ENCODE results near the gene MAGEA4. TPM values are rescaled to one million over a fixed set of nuclear protein-coding genes. Genes with fewer than 3 reads are reported as not detected.

MAGEA4 gene
- total and polyA plus RNA-seq, 10 of the 15 experiments (the other 5 are each of a cell fraction or from before 2014, with no cell fraction given): not detected

GRCh38 chrX:151880895-151881294, 31.8 kb upstream of the MAGEA4 start (continued):
- TF ChIP-seq, protein P1, sequence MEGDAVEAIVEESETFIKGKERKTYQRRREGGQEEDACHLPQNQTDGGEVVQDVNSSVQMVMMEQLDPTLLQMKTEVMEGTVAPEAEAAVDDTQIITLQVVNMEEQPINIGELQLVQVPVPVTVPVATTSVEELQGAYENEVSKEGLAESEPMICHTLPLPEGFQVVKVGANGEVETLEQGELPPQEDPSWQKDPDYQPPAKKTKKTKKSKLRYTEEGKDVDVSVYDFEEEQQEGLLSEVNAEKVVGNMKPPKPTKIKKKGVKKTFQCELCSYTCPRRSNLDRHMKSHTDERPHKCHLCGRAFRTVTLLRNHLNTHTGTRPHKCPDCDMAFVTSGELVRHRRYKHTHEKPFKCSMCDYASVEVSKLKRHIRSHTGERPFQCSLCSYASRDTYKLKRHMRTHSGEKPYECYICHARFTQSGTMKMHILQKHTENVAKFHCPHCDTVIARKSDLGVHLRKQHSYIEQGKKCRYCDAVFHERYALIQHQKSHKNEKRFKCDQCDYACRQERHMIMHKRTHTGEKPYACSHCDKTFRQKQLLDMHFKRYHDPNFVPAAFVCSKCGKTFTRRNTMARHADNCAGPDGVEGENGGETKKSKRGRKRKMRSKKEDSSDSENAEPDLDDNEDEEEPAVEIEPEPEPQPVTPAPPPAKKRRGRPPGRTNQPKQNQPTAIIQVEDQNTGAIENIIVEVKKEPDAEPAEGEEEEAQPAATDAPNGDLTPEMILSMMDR (IDR thresholded peaks at IDR 0.05 in 2 of 3, conservative IDR thresholded peaks at IDR 0.05 in 1 of 3; ENCODE audit: control insufficient read depth in 2 of 3, extremely low read depth in 1 of 3, insufficient read depth in 1 of 3, low read depth in 3 of 3, low read length in 3 of 3): no peak
- TF ChIP-seq BCL3 (IDR thresholded peaks at IDR 0.05; ENCODE audit: borderline replicate concordance, insufficient read depth, low read depth, low read length, poor library complexity, severe bottlenecking): no peak

GRCh38 chrX:151889421-151889820, 23.3 kb upstream of the MAGEA4 start:
- ATAC-seq (no peak), DNase-seq (ENCODE audit: low read depth, low spot score) (no peak), FAIRE-seq (no peak)
- no TSS peak for BruUV-seq (replicated peaks)
- Histone ChIP-seq H3K4me3 (no peak overlapping the region), H3K27me3 (replicated peaks in 1 of 2; ENCODE audit: control insufficient read depth in 2 of 2, insufficient read depth in 2 of 2, low read length in 1 of 2) (no peaks in the 10 kb centered on the region), H3K9me3 (replicated peaks; ENCODE audit: control insufficient read depth, insufficient read depth, low read length) (no peaks in the 10 kb centered on the region; the same call in 2 of the 3 replicates), H3K9ac (ENCODE audit: control insufficient read depth, insufficient read depth, low read length) (no peak overlapping the region), H4K20me1 (ENCODE audit: control insufficient read depth, insufficient read depth) (no peaks in the 10 kb centered on the region), H3K4me1 (ENCODE audit: control insufficient read depth, insufficient read depth, low read length) (no peaks in the 10 kb centered on the region), H3K27ac (ENCODE audit: control insufficient read depth, insufficient read depth) (no peak overlapping the region), H3K79me2 (ENCODE audit: control insufficient read depth, insufficient read depth, low read length) (no peaks in the 10 kb centered on the region), H2AFZ (ENCODE audit: control insufficient read depth, low read depth, low read length) (no peak overlapping the region), H3K4me2 (ENCODE audit: control insufficient read depth, insufficient read depth) (no peak overlapping the region), H3K36me3 (ENCODE audit: control insufficient read depth in 2 of 2, insufficient read depth in 2 of 2, low read length in 1 of 2) (no peaks in the 10 kb centered on the region)
- in situ Hi-C loops (cut with MboI): no loop called here
- 9% methylated on average over 2 of the region's 2 CpGs for WGBS (ENCODE audit: insufficient coverage, insufficient replicate concordance, low lambda C conversion rate, missing lambda C conversion rate)
- ChIA-PET CTCF (no interaction called here), RAD21 (ENCODE audit: unreplicated experiment) (no interaction called here), SMC1A (ENCODE audit: uncharacterized antibody, unreplicated experiment) (no interaction called here), POLR2A (no interaction called here)
- TF ChIP-seq CBX3 (IDR thresholded peaks at IDR 0.05; ENCODE audit: borderline replicate concordance, low read depth): no peak
- TF ChIP-seq MEF2B (IDR thresholded peaks at IDR 0.05; ENCODE audit: partially characterized antibody, poor library complexity, severe bottlenecking): no peak
- no peak for TF ChIP-seq FOS (IDR thresholded peaks at IDR 0.05; ENCODE audit: borderline replicate concordance, extremely low read depth, insufficient read length)
- no peak for TF ChIP-seq RCOR1 (conservative IDR thresholded peaks at IDR 0.05; ENCODE audit: low read depth, low read length)
- no peak for TF ChIP-seq NFXL1 (IDR thresholded peaks at IDR 0.05; ENCODE audit: borderline replicate concordance)
- intact Hi-C loops (cut with micrococcal nuclease; ENCODE audit: unreplicated experiment): no loop called here
